ENCODE measurements around the gene C1orf87.

Gene C1orf87

GRCh38 chr1:59947047-59947938 lies 126.3 kb downstream of the C1orf87 start:
- DNase-seq (ENCODE audit: low spot score): no peak

- no peak for DNase-seq (ENCODE audit: low spot score)
These were observed 127.8 kb downstream of the C1orf87 start for GRCh38 chr1:59945790-59946189.

Measured in HuH-7.5 (cell line).